GM12864 (cell line): ENCODE results near the gene FMNL2.
A peak's percentile ranks its signal among the peaks of the same experiment; 100 is the strongest.

ENCODE experiments used
- DNase-seq: peaks from one replicate; pipeline ENCODE4 v3.0.0-alpha.2; 2011; ENCODE audit warnings: low read depth
- H3K4me3 ChIP-seq: 2 replicates; pipeline ENCODE4 v1.5.1; 2011; ENCODE audit warnings: mild to moderate bottlenecking, low read depth, low read length, control low read depth
- CTCF ChIP-seq: IDR thresholded peaks from 2 replicates; pipeline ENCODE4 v1.5.1; 2011; ENCODE audit warnings: low read depth, mild to moderate bottlenecking, moderate library complexity, low read length, control low read depth, inconsistent platforms; ENCODE audit errors: missing control alignments

FMNL2 gene

GRCh38 chr2:152335016-152335725 is at the start of gene FMNL2:
Gene FMNL2 (plus strand): TSS chr2:152335174.
- H3K4me3 ChIP-seq, result peak within 1 kb of the TSS; percentile 93
- no peak for TF ChIP-seq CTCF
- peak; percentile 31 for DNase-seq

GRCh38 chr2:152292991-152293390 is 42.0 kb upstream of the FMNL2 start:
- no peak overlapping the region for H3K4me3 ChIP-seq
- DNase-seq, result no peak
- TF ChIP-seq CTCF, result no peak

GRCh38 chr2:152297715-152298114 is 37.3 kb upstream of the FMNL2 start:
- H3K4me3 ChIP-seq, result no peak overlapping the region

GRCh38 chr2:152298754-152299153 is 36.2 kb upstream of the FMNL2 start:
- DNase-seq, result no peak
- TF ChIP-seq CTCF, result no peak

More at GRCh38 chr2:152297715-152298114, 37.3 kb upstream of the FMNL2 start:
- DNase-seq, result no peak
- TF ChIP-seq CTCF, result no peak

GRCh38 chr2:152301131-152301530 is 33.8 kb upstream of the FMNL2 start:
- no peak for DNase-seq
- TF ChIP-seq CTCF, result no peak
- no peak overlapping the region for H3K4me3 ChIP-seq

More at GRCh38 chr2:152298754-152299153, 36.2 kb upstream of the FMNL2 start:
- H3K4me3 ChIP-seq, result no peak overlapping the region

GRCh38 chr2:152303951-152304350 is 31.0 kb upstream of the FMNL2 start:
- no peak for TF ChIP-seq CTCF
- no peak for DNase-seq
- no peak overlapping the region for H3K4me3 ChIP-seq

- no peak overlapping the region for H3K4me3 ChIP-seq
- no peak for TF ChIP-seq CTCF
- DNase-seq, result no peak
These were observed 30.1 kb upstream of the FMNL2 start for GRCh38 chr2:152304836-152305235.
